HCT116 (cell line): ENCODE measurements around the gene CIT. TPM values are rescaled to one million over a fixed set of nuclear protein-coding genes. Genes with fewer than 3 reads are reported as not detected.

Experiments
- ATAC-seq: fragments of 200-7000 bp; cut with Tn5 transposase; 2 replicates; pipeline ENCODE4 v1.9.1; 2020; ENCODE audit warnings: mild to moderate bottlenecking, moderate library complexity
- BruUV-seq: library from RNA; stranded (reverse); fragments of 400-500 nt; replicated peaks from 2 replicates; lab custom pipeline; 2021; lab: Mats Ljungman, UMichigan
- CTCF ChIA-PET: fragments of 300-600 bp; sonication (Branson Sonifier 250); formaldehyde crosslinking; loops from one replicate; lab custom pipeline; 2021; ENCODE audit warnings: antibody characterized with exemption; lab: Charles Lee
- POLR2A ChIA-PET: fragments of 300-600, 350-600 bp; sonication (Branson Sonifier 250); formaldehyde crosslinking; loops from one replicate; lab custom pipeline; 2021; ENCODE audit warnings: antibody characterized with exemption; lab: Charles Lee
- RAD21 ChIA-PET, 2 experiments: fragments of 300-600 bp; sonication (Branson Sonifier 250); formaldehyde crosslinking; loops; one replicate each; lab custom pipeline; 2023; ENCODE audit warnings: low total read pairs in 2 of 2; ENCODE audit not compliant: uncharacterized antibody in 2 of 2, unreplicated experiment in 2 of 2, low non-redundant PET in 1 of 2; lab: Charles Lee
- DNase-seq: peaks from one replicate; pipeline ENCODE4 v3.0.0-alpha.2; 2010; ENCODE audit warnings: low read depth, low spot score
- H2AFZ ChIP-seq: fragments of 200-600 bp; shearing (Covaris generic), sonication (generic); 2 replicates; pipeline ENCODE4 v1.6.1; 2017; ENCODE audit warnings: low read depth, mixed run types, mixed read lengths, antibody characterized with exemption, low read length; ENCODE audit not compliant: poor library complexity, severe bottlenecking
- H3K27ac ChIP-seq: 2 replicates; pipeline ENCODE4 v1.5.1; 2012; ENCODE audit warnings: low read depth, low read length
- H3K27me3 ChIP-seq: fragments of 200-600 bp; sonication (generic); 2 replicates; pipeline ENCODE4 v1.6.1; 2016; ENCODE audit warnings: mixed run types, low read length, mixed read lengths; ENCODE audit not compliant: insufficient read depth
- H3K36me3 ChIP-seq, 2 experiments: fragments of 200-500 bp in 1 of 2; fragments of 200-600 bp in 1 of 2; sonication (Bioruptor generic) in 1 of 2; sonication (generic) in 1 of 2; 2 replicates each; pipeline versions ENCODE4 v1.5.1 to v1.6.1; 2014 to 2016; ENCODE audit warnings: low read length in 2 of 2, inconsistent platforms in 1 of 2, mixed read lengths in 1 of 2, mixed run types in 1 of 2; ENCODE audit not compliant: insufficient read depth in 2 of 2, control insufficient read depth in 1 of 2
- H3K4me1 ChIP-seq, 2 experiments: fragments of 200-600 bp in 1 of 2; sonication (generic) in 1 of 2; 2 replicates each; pipeline versions ENCODE4 v1.5.1 to v1.6.1; 2012 to 2017; ENCODE audit warnings: low read length in 2 of 2, inconsistent platforms in 1 of 2, mild to moderate bottlenecking in 1 of 2, mixed read lengths in 1 of 2, mixed run types in 1 of 2, moderate library complexity in 1 of 2; ENCODE audit not compliant: insufficient read depth in 2 of 2, control insufficient read depth in 1 of 2
- H3K4me2 ChIP-seq: fragments of 200-600 bp; sonication (generic); 2 replicates; pipeline ENCODE4 v1.6.1; 2017; ENCODE audit warnings: mixed run types, low read length, mixed read lengths
- H3K4me3 ChIP-seq, 2 experiments: fragments of 200-600 bp in 1 of 2; sonication (generic) in 1 of 2; replicated peaks in 1 of 2; 2 replicates each; pipeline ENCODE4 v1.5.1; 2011 to 2016; ENCODE audit warnings: low read length in 2 of 2, control low read depth in 1 of 2, low read depth in 1 of 2, mild to moderate bottlenecking in 1 of 2, mixed read lengths in 1 of 2, mixed run types in 1 of 2
- H3K79me2 ChIP-seq: fragments of 200-600 bp; sonication (generic); 2 replicates; pipeline ENCODE4 v1.6.1; 2017; ENCODE audit warnings: mild to moderate bottlenecking, mixed run types, low read length, moderate library complexity, mixed read lengths; ENCODE audit not compliant: insufficient read depth
- H3K9ac ChIP-seq: fragments of 200-600 bp; sonication (generic); 2 replicates; pipeline ENCODE4 v1.6.1; 2016; ENCODE audit warnings: low read length, mixed read lengths
- H3K9me2 ChIP-seq: fragments of 200-600 bp; sonication (generic), shearing (Covaris generic); 2 replicates; pipeline ENCODE4 v1.6.1; 2017; ENCODE audit warnings: mixed run types, mild to moderate bottlenecking, moderate library complexity; ENCODE audit not compliant: insufficient read depth
- H3K9me3 ChIP-seq, 2 experiments: fragments of 200-500 bp in 1 of 2; fragments of 200-600 bp in 1 of 2; sonication (Bioruptor generic) in 1 of 2; sonication (generic) in 1 of 2; 2 replicates each; pipeline ENCODE4 v1.6.1; 2014 to 2017; ENCODE audit warnings: low read length in 2 of 2, mixed read lengths in 2 of 2, inconsistent platforms in 1 of 2, low read depth in 1 of 2, mild to moderate bottlenecking in 1 of 2, mixed run types in 1 of 2, moderate library complexity in 1 of 2; ENCODE audit not compliant: control insufficient read depth in 1 of 2, insufficient read depth in 1 of 2
- H4K20me1 ChIP-seq: fragments of 200-600 bp; sonication (generic), shearing (Covaris generic); 2 replicates; pipeline ENCODE4 v1.6.1; 2017; ENCODE audit warnings: mixed run types, mild to moderate bottlenecking, moderate library complexity; ENCODE audit not compliant: insufficient read depth
- CBX3 ChIP-seq: IDR thresholded peaks from 2 replicates; pipeline ENCODE4 v1.6.1; 2012; ENCODE audit warnings: low read depth
- CEBPB ChIP-seq: IDR thresholded peaks from 2 replicates; pipeline ENCODE4 v1.6.1; 2012; ENCODE audit warnings: low read depth
- EGR1 ChIP-seq: IDR thresholded peaks from 2 replicates; pipeline ENCODE4 v1.6.1; 2012; ENCODE audit warnings: low read depth
- EZH2phosphoT487 ChIP-seq: fragments of 200-600 bp; IDR thresholded peaks from 2 replicates; pipeline ENCODE4 v1.6.1; 2018; ENCODE audit warnings: antibody characterized with exemption, borderline replicate concordance
- JUND ChIP-seq: IDR thresholded peaks from 2 replicates; pipeline ENCODE4 v1.6.1; 2012
- POLR2A ChIP-seq: IDR thresholded peaks from 2 replicates; pipeline ENCODE4 v1.7.0; 2011; ENCODE audit warnings: borderline replicate concordance; ENCODE audit not compliant: insufficient read depth, insufficient read length; ENCODE audit errors: extremely low read depth
- POLR2AphosphoS5 ChIP-seq: IDR thresholded peaks from 2 replicates; pipeline ENCODE4 v1.6.1; 2011; ENCODE audit warnings: mild to moderate bottlenecking, low read depth, low read length, moderate library complexity
- RAD21 ChIP-seq: IDR thresholded peaks from 2 replicates; pipeline ENCODE4 v1.6.1; 2012; ENCODE audit warnings: low read depth, mild to moderate bottlenecking
- SIN3A ChIP-seq: IDR thresholded peaks from 2 replicates; pipeline ENCODE4 v1.6.1; 2012; ENCODE audit warnings: low read depth
- SRF ChIP-seq: IDR thresholded peaks from 2 replicates; pipeline ENCODE4 v1.6.1; 2012; ENCODE audit warnings: low read depth
- TCF7L2 ChIP-seq: IDR thresholded peaks from 2 replicates; pipeline ENCODE4 v1.7.0; 2011; ENCODE audit warnings: borderline replicate concordance, inconsistent platforms; ENCODE audit not compliant: insufficient read depth, insufficient read length; ENCODE audit errors: extremely low read depth
- YY1 ChIP-seq: IDR thresholded peaks from 2 replicates; pipeline ENCODE4 v1.6.1; 2011; ENCODE audit warnings: low read length, low read depth, moderate library complexity, mild to moderate bottlenecking; ENCODE audit not compliant: insufficient replicate concordance; ENCODE audit errors: extremely low read depth
- ZFX ChIP-seq: fragments of 450-650 bp; IDR thresholded peaks from 2 replicates; pipeline ENCODE4 v1.6.1; 2017
- intact Hi-C: fragments of 100-400 bp; cut with micrococcal nuclease; formaldehyde crosslinking; loops from 2 replicates; pipeline ENCODE4 v1.10.0; 2022
- total RNA-seq: library from RNA; stranded (reverse); gene quantifications from one replicate; pipeline ENCODE4 v1.2.1, GENCODE V29; 2021; ENCODE audit not compliant: unreplicated experiment
- TF ChIP-seq, protein P1 (sequence below): IDR thresholded peaks from 2 replicates; pipeline ENCODE4 v1.6.1; 2011; ENCODE audit warnings: mild to moderate bottlenecking, low read length, moderate library complexity; ENCODE audit not compliant: insufficient replicate concordance; ENCODE audit errors: extremely low read depth
- TF ChIP-seq, protein P2 (sequence below), 3 experiments: fragments of 200-600 bp in 1 of 3; sonication (generic) in 1 of 3; IDR thresholded peaks in 2 of 3; conservative IDR thresholded peaks in 1 of 3; 2 replicates each; pipeline ENCODE4 v1.5.1; 2012 to 2017; ENCODE audit warnings: low read depth in 2 of 3, low read length in 2 of 3, antibody characterized with exemption in 1 of 3, borderline replicate concordance in 1 of 3, control low read depth in 1 of 3, mild to moderate bottlenecking in 1 of 3, mixed read lengths in 1 of 3, mixed run types in 1 of 3, moderate library complexity in 1 of 3; ENCODE audit not compliant: insufficient read depth in 1 of 3
- TF ChIP-seq, protein P3 (sequence below): IDR thresholded peaks from 2 replicates; pipeline ENCODE4 v1.6.1; 2012
- TF ChIP-seq, protein P4 (sequence below): IDR thresholded peaks from 2 replicates; pipeline ENCODE4 v1.6.1; 2012
- TF ChIP-seq, protein P5 (sequence below): IDR thresholded peaks from 2 replicates; pipeline ENCODE4 v1.6.1; 2012; ENCODE audit warnings: low read depth

The CIT gene
- total RNA-seq, 1 experiment from 2014 or later, result 54.2 TPM

DNA sequence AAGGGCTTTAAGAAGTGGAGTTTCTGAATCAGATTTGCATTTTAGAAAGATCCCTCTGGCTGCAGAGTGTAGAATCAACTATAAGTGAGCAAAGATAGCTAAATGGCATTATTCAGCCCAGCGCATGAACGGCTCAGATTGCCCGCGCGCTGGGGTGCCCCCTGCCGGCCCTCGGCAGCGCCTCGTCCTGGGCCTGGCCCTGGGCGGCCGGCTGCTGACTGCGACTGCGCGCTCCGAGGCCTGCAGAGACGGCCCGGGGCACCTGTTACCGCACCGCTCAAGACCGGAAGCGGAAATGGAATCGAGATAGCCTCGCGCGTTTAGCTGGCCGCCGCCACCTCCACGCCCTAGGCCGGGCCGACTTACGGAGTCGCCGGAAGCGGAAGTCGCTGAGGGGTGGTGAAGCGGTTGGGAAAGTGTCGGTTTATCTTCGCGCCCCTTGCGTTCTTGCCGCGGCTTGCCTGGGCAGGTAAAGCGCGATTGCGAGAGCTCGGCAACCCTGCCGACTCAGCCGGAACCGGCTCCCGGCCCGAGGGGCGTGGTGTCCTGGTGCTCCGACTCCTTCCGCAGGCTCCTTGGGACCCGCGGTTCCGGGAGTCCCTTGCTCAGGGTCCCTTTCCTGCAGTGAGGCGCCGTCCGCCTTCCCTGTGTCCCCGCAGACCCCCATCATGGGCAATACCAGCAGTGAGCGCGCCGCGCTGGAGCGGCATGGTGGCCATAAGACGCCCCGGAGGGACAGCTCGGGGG is 209.4 kb downstream of the CIT start, which contains the start of gene PRKAB1:
Gene PRKAB1 (plus strand): TSS at position 557 of the 747 bp plus-strand sequence. CDS start 112 bp downstream, at position 669.
- intact Hi-C loops, result loop anchor here (1.0 kb wide), 1 partner anchor 167 kb away; no protein-coding TSS in a partner anchor
- TSS peak; percentile 67 for BruUV-seq
- TF ChIP-seq EGR1 (0 out of 2 replicates have a peak, but pooled peaks have one; percentile 22), SRF (peak; percentile 73; the same call in 1 of the 2 replicates), CEBPB (0 out of 2 replicates have a peak, but pooled peaks have one; percentile 5), YY1 (peak; percentile 19), CBX3 (peak; percentile 94), EZH2phosphoT487 (no peak), ZFX (peak; percentile 72), POLR2AphosphoS5 (peak; percentile 87), RAD21 (peak; percentile 60), POLR2A (peak; percentile 43), JUND (0 out of 2 replicates have a peak, but pooled peaks have one; percentile 34), TCF7L2 (peak; percentile 51), SIN3A (peak; percentile 94)
- TF ChIP-seq, protein P1, sequence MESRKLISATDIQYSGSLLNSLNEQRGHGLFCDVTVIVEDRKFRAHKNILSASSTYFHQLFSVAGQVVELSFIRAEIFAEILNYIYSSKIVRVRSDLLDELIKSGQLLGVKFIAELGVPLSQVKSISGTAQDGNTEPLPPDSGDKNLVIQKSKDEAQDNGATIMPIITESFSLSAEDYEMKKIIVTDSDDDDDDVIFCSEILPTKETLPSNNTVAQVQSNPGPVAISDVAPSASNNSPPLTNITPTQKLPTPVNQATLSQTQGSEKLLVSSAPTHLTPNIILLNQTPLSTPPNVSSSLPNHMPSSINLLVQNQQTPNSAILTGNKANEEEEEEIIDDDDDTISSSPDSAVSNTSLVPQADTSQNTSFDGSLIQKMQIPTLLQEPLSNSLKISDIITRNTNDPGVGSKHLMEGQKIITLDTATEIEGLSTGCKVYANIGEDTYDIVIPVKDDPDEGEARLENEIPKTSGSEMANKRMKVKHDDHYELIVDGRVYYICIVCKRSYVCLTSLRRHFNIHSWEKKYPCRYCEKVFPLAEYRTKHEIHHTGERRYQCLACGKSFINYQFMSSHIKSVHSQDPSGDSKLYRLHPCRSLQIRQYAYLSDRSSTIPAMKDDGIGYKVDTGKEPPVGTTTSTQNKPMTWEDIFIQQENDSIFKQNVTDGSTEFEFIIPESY, result peak; percentile 89
- TF ChIP-seq, protein P2, sequence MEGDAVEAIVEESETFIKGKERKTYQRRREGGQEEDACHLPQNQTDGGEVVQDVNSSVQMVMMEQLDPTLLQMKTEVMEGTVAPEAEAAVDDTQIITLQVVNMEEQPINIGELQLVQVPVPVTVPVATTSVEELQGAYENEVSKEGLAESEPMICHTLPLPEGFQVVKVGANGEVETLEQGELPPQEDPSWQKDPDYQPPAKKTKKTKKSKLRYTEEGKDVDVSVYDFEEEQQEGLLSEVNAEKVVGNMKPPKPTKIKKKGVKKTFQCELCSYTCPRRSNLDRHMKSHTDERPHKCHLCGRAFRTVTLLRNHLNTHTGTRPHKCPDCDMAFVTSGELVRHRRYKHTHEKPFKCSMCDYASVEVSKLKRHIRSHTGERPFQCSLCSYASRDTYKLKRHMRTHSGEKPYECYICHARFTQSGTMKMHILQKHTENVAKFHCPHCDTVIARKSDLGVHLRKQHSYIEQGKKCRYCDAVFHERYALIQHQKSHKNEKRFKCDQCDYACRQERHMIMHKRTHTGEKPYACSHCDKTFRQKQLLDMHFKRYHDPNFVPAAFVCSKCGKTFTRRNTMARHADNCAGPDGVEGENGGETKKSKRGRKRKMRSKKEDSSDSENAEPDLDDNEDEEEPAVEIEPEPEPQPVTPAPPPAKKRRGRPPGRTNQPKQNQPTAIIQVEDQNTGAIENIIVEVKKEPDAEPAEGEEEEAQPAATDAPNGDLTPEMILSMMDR (IDR thresholded peaks at IDR 0.05 in 2 of 3, conservative IDR thresholded peaks at IDR 0.05 in 1 of 3; ENCODE audit: borderline replicate concordance in 1 of 3, insufficient read depth in 1 of 3, low read depth in 2 of 3, low read length in 2 of 3), result peak; percentile 76 to 97 (median 91)
- TF ChIP-seq, protein P3, sequence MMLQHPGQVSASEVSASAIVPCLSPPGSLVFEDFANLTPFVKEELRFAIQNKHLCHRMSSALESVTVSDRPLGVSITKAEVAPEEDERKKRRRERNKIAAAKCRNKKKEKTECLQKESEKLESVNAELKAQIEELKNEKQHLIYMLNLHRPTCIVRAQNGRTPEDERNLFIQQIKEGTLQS, result no peak
- TF ChIP-seq, protein P4, sequence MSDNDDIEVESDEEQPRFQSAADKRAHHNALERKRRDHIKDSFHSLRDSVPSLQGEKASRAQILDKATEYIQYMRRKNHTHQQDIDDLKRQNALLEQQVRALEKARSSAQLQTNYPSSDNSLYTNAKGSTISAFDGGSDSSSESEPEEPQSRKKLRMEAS, result peak; percentile 96
- TF ChIP-seq, protein P5, sequence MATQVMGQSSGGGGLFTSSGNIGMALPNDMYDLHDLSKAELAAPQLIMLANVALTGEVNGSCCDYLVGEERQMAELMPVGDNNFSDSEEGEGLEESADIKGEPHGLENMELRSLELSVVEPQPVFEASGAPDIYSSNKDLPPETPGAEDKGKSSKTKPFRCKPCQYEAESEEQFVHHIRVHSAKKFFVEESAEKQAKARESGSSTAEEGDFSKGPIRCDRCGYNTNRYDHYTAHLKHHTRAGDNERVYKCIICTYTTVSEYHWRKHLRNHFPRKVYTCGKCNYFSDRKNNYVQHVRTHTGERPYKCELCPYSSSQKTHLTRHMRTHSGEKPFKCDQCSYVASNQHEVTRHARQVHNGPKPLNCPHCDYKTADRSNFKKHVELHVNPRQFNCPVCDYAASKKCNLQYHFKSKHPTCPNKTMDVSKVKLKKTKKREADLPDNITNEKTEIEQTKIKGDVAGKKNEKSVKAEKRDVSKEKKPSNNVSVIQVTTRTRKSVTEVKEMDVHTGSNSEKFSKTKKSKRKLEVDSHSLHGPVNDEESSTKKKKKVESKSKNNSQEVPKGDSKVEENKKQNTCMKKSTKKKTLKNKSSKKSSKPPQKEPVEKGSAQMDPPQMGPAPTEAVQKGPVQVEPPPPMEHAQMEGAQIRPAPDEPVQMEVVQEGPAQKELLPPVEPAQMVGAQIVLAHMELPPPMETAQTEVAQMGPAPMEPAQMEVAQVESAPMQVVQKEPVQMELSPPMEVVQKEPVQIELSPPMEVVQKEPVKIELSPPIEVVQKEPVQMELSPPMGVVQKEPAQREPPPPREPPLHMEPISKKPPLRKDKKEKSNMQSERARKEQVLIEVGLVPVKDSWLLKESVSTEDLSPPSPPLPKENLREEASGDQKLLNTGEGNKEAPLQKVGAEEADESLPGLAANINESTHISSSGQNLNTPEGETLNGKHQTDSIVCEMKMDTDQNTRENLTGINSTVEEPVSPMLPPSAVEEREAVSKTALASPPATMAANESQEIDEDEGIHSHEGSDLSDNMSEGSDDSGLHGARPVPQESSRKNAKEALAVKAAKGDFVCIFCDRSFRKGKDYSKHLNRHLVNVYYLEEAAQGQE, result no peak

More for the DNA sequence above, 209.4 kb downstream of the CIT start, which contains the start of gene PRKAB1:
- RAD21 ChIA-PET, result no interaction called here
- Histone ChIP-seq H3K4me3 (peak within 1 kb of the TSS; percentile 96 to 98), H3K79me2 (peaks cover 40% of the 10 kb centered on the region), H3K27ac (peak within 1 kb of the TSS; percentile 92), H2AFZ (peak within 1 kb of the TSS; percentile 98), H3K4me1 (peaks cover 0 to 11% of the 10 kb centered on the region in 2 experiments; a peak in 1 of 4 replicates), H4K20me1 (no peaks in the 10 kb centered on the region), H3K36me3 (peaks cover 6 to 21% of the 10 kb centered on the region in 2 experiments; a peak in 3 of 4 replicates), H3K9me2 (no peaks in the 10 kb centered on the region), H3K9me3 (no peaks in the 10 kb centered on the region), H3K4me2 (peak within 1 kb of the TSS; percentile 86), H3K27me3 (no peaks in the 10 kb centered on the region), H3K9ac (peak within 1 kb of the TSS; percentile 93)
- CTCF ChIA-PET, result interaction anchor here (0.6 to 1.4 kb wide), 9 partner anchors 9 to 171 kb away, joined by 3 to 6 read pairs (median 4); no protein-coding TSS in a partner anchor
- ATAC-seq (peak; percentile 98), DNase-seq (peak; percentile 96)
- POLR2A ChIA-PET, result no interaction called here
